Measurements from ENCODE around the gene NAB2. TPM values are rescaled to one million over a fixed set of nuclear protein-coding genes. Genes with fewer than 3 reads are reported as not detected.

Gene NAB2
- total RNA-seq, 2 experiments from 2014 or later: 47.2 to 48.0 TPM

- DNase-seq: no peak
- Mint-ChIP-seq H3K27ac (peak overlapping the region; percentile 92), H3K9me3 (no peaks in the 10 kb centered on the region), H3K4me1 (peaks cover 57% of the 10 kb centered on the region), H3K27me3 (no peaks in the 10 kb centered on the region), H3K36me3 (peaks cover 48% of the 10 kb centered on the region), H3K4me3 (no peak overlapping the region)
Observed at GRCh38 chr12:57096748-57097553, 8.0 kb downstream of the NAB2 start.

GRCh38 chr12:57097554-57097835 is 8.6 kb downstream of the NAB2 start:
- Mint-ChIP-seq H3K27me3 (no peaks in the 10 kb centered on the region), H3K9me3 (no peaks in the 10 kb centered on the region), H3K27ac (no peak overlapping the region), H3K4me1 (peaks cover 57% of the 10 kb centered on the region), H3K36me3 (peaks cover 48% of the 10 kb centered on the region), H3K4me3 (no peak overlapping the region)
- no peak for DNase-seq

- no peaks in the 10 kb centered on the region for H3K9me3 Mint-ChIP-seq
- no peaks in the 10 kb centered on the region for H3K27me3 Mint-ChIP-seq
- no peak overlapping the region for H3K4me3 Mint-ChIP-seq
- peaks cover 55% of the 10 kb centered on the region for H3K4me1 Mint-ChIP-seq
- no peak for DNase-seq
- peaks cover 45% of the 10 kb centered on the region for H3K36me3 Mint-ChIP-seq
- peak overlapping the region; percentile 39 for H3K27ac Mint-ChIP-seq
Observed at GRCh38 chr12:57098546-57098945, 9.6 kb downstream of the NAB2 start.

- Mint-ChIP-seq H3K4me3 (no peak overlapping the region), H3K36me3 (peaks cover 48% of the 10 kb centered on the region), H3K27ac (peak overlapping the region; percentile 76), H3K4me1 (peaks cover 57% of the 10 kb centered on the region), H3K9me3 (no peaks in the 10 kb centered on the region), H3K27me3 (no peaks in the 10 kb centered on the region)
- no peak for DNase-seq
Observed at GRCh38 chr12:57099047-57099714, 10.3 kb downstream of the NAB2 start.

DNA sequence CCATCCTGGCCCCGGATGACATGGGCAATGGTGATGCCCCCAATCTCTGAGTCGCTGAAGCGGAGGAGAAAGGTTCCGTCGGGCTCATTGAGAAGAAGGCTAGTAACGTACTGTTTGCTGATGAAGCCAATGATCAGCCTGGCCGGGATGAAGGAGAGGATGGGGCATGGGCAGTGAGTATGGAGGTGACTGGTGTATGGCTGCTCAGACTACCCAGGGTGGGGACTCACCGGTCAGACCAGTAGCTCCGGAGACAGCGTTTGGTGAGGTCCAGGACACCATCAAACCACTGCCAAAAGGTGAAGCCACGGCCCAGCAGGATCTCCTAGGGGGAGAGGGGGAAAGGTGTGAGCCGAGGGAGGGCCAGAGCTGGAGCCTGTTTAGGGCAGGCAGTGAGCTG is 10.9 kb downstream of the NAB2 start:
- no peak for DNase-seq
- Mint-ChIP-seq H3K27ac (peak overlapping the region; percentile 76), H3K4me1 (peaks cover 57% of the 10 kb centered on the region), H3K4me3 (no peak overlapping the region), H3K36me3 (peaks cover 54% of the 10 kb centered on the region), H3K9me3 (no peaks in the 10 kb centered on the region), H3K27me3 (no peaks in the 10 kb centered on the region)

DNA sequence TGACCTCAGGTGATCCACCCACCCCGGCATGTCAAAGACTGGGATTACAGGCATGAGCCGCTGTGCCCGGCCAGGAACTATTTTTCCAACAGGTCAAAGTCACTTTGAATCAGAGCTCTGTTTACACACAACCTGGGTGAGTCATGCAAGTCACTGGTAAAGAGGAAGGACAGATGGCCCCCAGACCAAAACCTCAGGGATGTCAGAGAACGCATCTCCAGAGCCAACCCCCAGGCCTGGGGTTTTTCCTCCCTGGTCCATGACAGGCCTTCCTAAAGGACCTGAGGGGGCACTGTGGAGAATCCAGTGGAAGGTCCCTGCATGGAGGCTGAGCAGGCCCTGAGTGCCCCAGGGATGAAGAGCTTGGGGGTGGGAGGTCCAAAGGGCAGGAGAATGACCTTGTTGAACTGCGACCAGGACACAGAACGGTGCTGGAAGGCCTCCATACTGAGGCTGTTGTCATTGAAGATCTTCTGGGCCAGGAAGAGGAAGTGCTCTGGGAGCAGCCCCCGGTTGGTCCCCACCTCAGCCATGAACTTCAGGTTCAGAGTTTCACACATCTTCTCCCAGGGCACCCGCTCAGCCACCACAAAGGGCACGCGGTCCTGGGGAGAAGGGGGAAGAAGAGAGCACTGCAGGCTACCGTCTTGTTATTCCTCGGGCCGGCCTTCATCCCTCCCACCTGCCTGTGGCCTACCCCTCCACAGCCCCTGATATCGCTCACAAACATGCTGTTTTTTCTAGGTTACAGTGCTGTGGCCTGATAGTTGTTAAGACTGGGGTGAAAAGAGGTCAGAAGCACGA is 13.2 kb downstream of the NAB2 start:
- peak overlapping the region; percentile 84 for H3K27ac Mint-ChIP-seq
- peaks cover 53% of the 10 kb centered on the region for H3K36me3 Mint-ChIP-seq
- H3K4me1 Mint-ChIP-seq: peaks cover 65% of the 10 kb centered on the region
- no peaks in the 10 kb centered on the region for H3K27me3 Mint-ChIP-seq
- no peak for DNase-seq
- no peak overlapping the region for H3K4me3 Mint-ChIP-seq
- H3K9me3 Mint-ChIP-seq: no peaks in the 10 kb centered on the region

DNA sequence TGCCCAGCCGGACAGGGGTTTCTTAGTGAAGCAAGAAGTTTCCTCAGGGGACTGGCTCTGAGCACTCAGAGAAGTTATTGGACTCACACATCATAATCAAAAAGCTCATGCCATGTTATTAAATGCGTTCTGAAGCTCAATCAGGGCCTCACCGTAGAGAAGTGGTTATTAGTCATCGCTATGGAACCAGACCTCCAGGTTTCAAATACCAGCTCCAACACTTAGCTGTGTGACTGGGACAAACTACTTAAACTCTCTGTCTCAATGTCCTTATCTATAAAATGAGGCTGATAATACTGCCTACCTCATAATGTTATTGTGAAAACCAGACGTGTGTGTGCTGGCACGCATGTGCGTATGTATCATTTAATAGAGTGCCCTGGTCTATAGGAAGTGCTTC is 14.9 kb downstream of the NAB2 start:
- Mint-ChIP-seq H3K27ac (peak overlapping the region; percentile 73), H3K9me3 (no peaks in the 10 kb centered on the region), H3K4me3 (no peak overlapping the region), H3K36me3 (peaks cover 68% of the 10 kb centered on the region), H3K4me1 (peaks cover 74% of the 10 kb centered on the region), H3K27me3 (no peaks in the 10 kb centered on the region)
- no peak for DNase-seq

- Mint-ChIP-seq H3K27ac (peak overlapping the region; percentile 73), H3K36me3 (peaks cover 66% of the 10 kb centered on the region), H3K4me3 (no peak overlapping the region), H3K4me1 (peaks cover 73% of the 10 kb centered on the region), H3K9me3 (no peaks in the 10 kb centered on the region), H3K27me3 (no peaks in the 10 kb centered on the region)
- no peak for DNase-seq
Observed at GRCh38 chr12:57104292-57104910, 15.5 kb downstream of the NAB2 start.

GRCh38 chr12:57105011-57105753 is 16.3 kb downstream of the NAB2 start:
- Mint-ChIP-seq H3K9me3 (no peaks in the 10 kb centered on the region), H3K27me3 (no peaks in the 10 kb centered on the region), H3K4me3 (no peak overlapping the region), H3K4me1 (peaks cover 73% of the 10 kb centered on the region), H3K36me3 (peaks cover 71% of the 10 kb centered on the region), H3K27ac (peak overlapping the region; percentile 73)
- DNase-seq: no peak

GRCh38 chr12:57106021-57106708 is 17.3 kb downstream of the NAB2 start:
- Mint-ChIP-seq H3K36me3 (peaks cover 77% of the 10 kb centered on the region), H3K4me3 (no peak overlapping the region), H3K9me3 (no peaks in the 10 kb centered on the region), H3K27me3 (no peaks in the 10 kb centered on the region), H3K27ac (no peak overlapping the region), H3K4me1 (peaks cover 70% of the 10 kb centered on the region)
- DNase-seq: no peak

GRCh38 chr12:57107456-57108155 is 18.7 kb downstream of the NAB2 start:
- peaks cover 68% of the 10 kb centered on the region for H3K36me3 Mint-ChIP-seq
- H3K27ac Mint-ChIP-seq: peak overlapping the region; percentile 61
- H3K4me1 Mint-ChIP-seq: peaks cover 67% of the 10 kb centered on the region
- no peaks in the 10 kb centered on the region for H3K9me3 Mint-ChIP-seq
- H3K27me3 Mint-ChIP-seq: no peaks in the 10 kb centered on the region
- H3K4me3 Mint-ChIP-seq: peak overlapping the region; percentile 37
- no peak for DNase-seq

- Mint-ChIP-seq H3K4me1 (peaks cover 56% of the 10 kb centered on the region), H3K27me3 (no peaks in the 10 kb centered on the region), H3K27ac (peak overlapping the region; percentile 97), H3K36me3 (peaks cover 54% of the 10 kb centered on the region), H3K9me3 (no peaks in the 10 kb centered on the region), H3K4me3 (peak overlapping the region; percentile 94)
- no peak for DNase-seq
Observed at GRCh38 chr12:57109207-57110103, 20.5 kb downstream of the NAB2 start.

Measured in activated naive CD8-positive, alpha-beta T cell treated with anti-CD3 and anti-CD28 coated beads for 36 hours (primary cell).